H9 (cell line): ENCODE data around the gene JAK1. TPM values are rescaled to one million over a fixed set of nuclear protein-coding genes. Genes with fewer than 3 reads are reported as not detected.

Experiments
- DNase-seq: peaks from one replicate; pipeline ENCODE4 v3.0.0-alpha.2; 2017
- H2AFZ ChIP-seq: one replicate; pipeline ENCODE4 v1.6.1; 2013; ENCODE audit warnings: mild to moderate bottlenecking, low read length, control low read depth, moderate library complexity
- H2AK5ac ChIP-seq: 2 replicates; pipeline ENCODE4 v1.6.1; 2013; ENCODE audit warnings: low read length, control low read depth, mixed read lengths; ENCODE audit not compliant: insufficient read length
- H2BK120ac ChIP-seq: one replicate; pipeline ENCODE4 v1.6.1; 2013; ENCODE audit warnings: low read depth, mild to moderate bottlenecking, low read length, control low read depth, inconsistent platforms; ENCODE audit not compliant: poor library complexity, severe bottlenecking
- H2BK12ac ChIP-seq: 2 replicates; pipeline ENCODE4 v1.6.1; 2013; ENCODE audit warnings: low read length, control low read depth, mixed read lengths, low read depth; ENCODE audit not compliant: insufficient read length
- H2BK15ac ChIP-seq: 2 replicates; pipeline ENCODE4 v1.6.1; 2013; ENCODE audit warnings: low read depth, low read length, control low read depth
- H2BK20ac ChIP-seq: one replicate; pipeline ENCODE4 v1.6.1; 2013; ENCODE audit warnings: low read depth, mild to moderate bottlenecking, low read length, control low read depth, inconsistent platforms; ENCODE audit not compliant: poor library complexity, severe bottlenecking
- H2BK5ac ChIP-seq: 2 replicates; pipeline ENCODE4 v1.6.1; 2013; ENCODE audit warnings: low read length, control low read depth, mixed read lengths; ENCODE audit not compliant: insufficient read length
- H3K14ac ChIP-seq: 2 replicates; pipeline ENCODE4 v1.6.1; 2013; ENCODE audit warnings: low read length, control low read depth; ENCODE audit not compliant: insufficient read depth
- H3K18ac ChIP-seq: 2 replicates; pipeline ENCODE4 v1.6.1; 2013; ENCODE audit warnings: low read depth, mild to moderate bottlenecking, mixed read lengths, low read length, control low read depth; ENCODE audit not compliant: insufficient read length
- H3K23ac ChIP-seq: 2 replicates; pipeline ENCODE4 v1.6.1; 2013; ENCODE audit warnings: low read length, control low read depth, mixed read lengths, low read depth; ENCODE audit not compliant: insufficient read length
- H3K23me2 ChIP-seq: 2 replicates; pipeline ENCODE4 v1.6.1; 2013; ENCODE audit warnings: low read depth, mild to moderate bottlenecking, mixed read lengths, low read length, control low read depth; ENCODE audit not compliant: insufficient read length, poor library complexity, severe bottlenecking
- H3K27ac ChIP-seq: 2 replicates; pipeline ENCODE4 v1.5.1; 2013; ENCODE audit warnings: low read length, control low read depth, mixed read lengths, low read depth; ENCODE audit not compliant: insufficient read length
- H3K27me3 ChIP-seq: 2 replicates; pipeline ENCODE4 v1.6.1; 2013; ENCODE audit warnings: low read length, control low read depth, inconsistent platforms; ENCODE audit not compliant: insufficient read depth
- H3K4ac ChIP-seq: 2 replicates; pipeline ENCODE4 v1.6.1; 2013; ENCODE audit warnings: low read depth, mild to moderate bottlenecking, control low read depth, inconsistent platforms, low read length, moderate library complexity
- H3K4me1 ChIP-seq: 2 replicates; pipeline ENCODE4 v1.6.1; 2013; ENCODE audit warnings: low read length, control low read depth, inconsistent platforms; ENCODE audit not compliant: insufficient read depth
- H3K4me2 ChIP-seq: 2 replicates; pipeline ENCODE4 v1.6.1; 2013; ENCODE audit warnings: low read length, control low read depth, mixed read lengths; ENCODE audit not compliant: insufficient read length, insufficient read depth
- H3K56ac ChIP-seq: 2 replicates; pipeline ENCODE4 v1.6.1; 2013; ENCODE audit warnings: low read depth, mild to moderate bottlenecking, mixed read lengths, low read length, control low read depth; ENCODE audit not compliant: insufficient read length
- H3K79me1 ChIP-seq: 2 replicates; pipeline ENCODE4 v1.6.1; 2013; ENCODE audit warnings: low read depth, mild to moderate bottlenecking, moderate library complexity, low read length, control low read depth, inconsistent platforms; ENCODE audit not compliant: insufficient read depth, poor library complexity, severe bottlenecking
- H3K79me2 ChIP-seq: 2 replicates; pipeline ENCODE4 v1.6.1; 2013; ENCODE audit warnings: low read length, control low read depth, inconsistent platforms; ENCODE audit not compliant: insufficient read depth
- H3K9ac ChIP-seq: 2 replicates; pipeline ENCODE4 v1.6.1; 2013; ENCODE audit warnings: low read length, control low read depth, mixed read lengths; ENCODE audit not compliant: insufficient read length; ENCODE audit errors: extremely low read depth
- H3K9me3 ChIP-seq: one replicate; pipeline ENCODE4 v1.6.1; 2013; ENCODE audit warnings: low read depth, low read length, inconsistent platforms; ENCODE audit not compliant: control insufficient read depth
- H3T11ph ChIP-seq: one replicate; pipeline ENCODE4 v1.6.1; 2013; ENCODE audit warnings: mild to moderate bottlenecking, low read length, control low read depth, inconsistent platforms
- H4K20me1 ChIP-seq: one replicate; pipeline ENCODE4 v1.6.1; 2013; ENCODE audit not compliant: control insufficient read depth, insufficient read length, insufficient read depth
- H4K5ac ChIP-seq: 2 replicates; pipeline ENCODE4 v1.6.1; 2013; ENCODE audit warnings: low read depth, mild to moderate bottlenecking, mixed read lengths, low read length, control low read depth; ENCODE audit not compliant: insufficient read length
- H4K8ac ChIP-seq: replicated peaks from 2 replicates; pipeline ENCODE4 v1.6.1; 2013; ENCODE audit warnings: low read length, control low read depth, mixed read lengths, low read depth; ENCODE audit not compliant: insufficient read length
- H4K91ac ChIP-seq: 2 replicates; pipeline ENCODE4 v1.6.1; 2013; ENCODE audit warnings: low read depth, mild to moderate bottlenecking, moderate library complexity, mixed read lengths, low read length, control low read depth; ENCODE audit not compliant: insufficient read length
- H3K27ac Mint-ChIP-seq, 3 experiments: 2 replicates in 2 of 3; 3 replicates in 1 of 3; pipeline ENCODE4 v1.8.0; 2020 to 2021; ENCODE audit warnings: mixed read lengths in 3 of 3, mild to moderate bottlenecking in 1 of 3, moderate library complexity in 1 of 3
- H3K27me3 Mint-ChIP-seq: 2 replicates; pipeline ENCODE4 v1.8.0; 2021; ENCODE audit warnings: low read depth, mild to moderate bottlenecking, moderate library complexity, mixed read lengths
- H3K36me3 Mint-ChIP-seq, 3 experiments: 2 replicates in 2 of 3; 3 replicates in 1 of 3; pipeline ENCODE4 v1.8.0; 2020 to 2021; ENCODE audit warnings: low read depth in 3 of 3, mixed read lengths in 3 of 3; ENCODE audit not compliant: insufficient read depth in 1 of 3
- H3K4me1 Mint-ChIP-seq, 2 experiments: 2 replicates each; pipeline ENCODE4 v1.8.0; 2020; ENCODE audit warnings: mixed read lengths in 2 of 2
- H3K4me3 Mint-ChIP-seq, 2 experiments: 2 replicates in 1 of 2; 3 replicates in 1 of 2; pipeline ENCODE4 v1.8.0; 2020 to 2021; ENCODE audit warnings: mild to moderate bottlenecking in 2 of 2, mixed read lengths in 2 of 2, moderate library complexity in 1 of 2
- H3K9me3 Mint-ChIP-seq, 2 experiments: 2 replicates in 1 of 2; 3 replicates in 1 of 2; pipeline ENCODE4 v1.8.0; 2020; ENCODE audit warnings: mild to moderate bottlenecking in 2 of 2, mixed read lengths in 2 of 2, moderate library complexity in 1 of 2
- CTCF ChIP-seq: fragments of 200-600 bp; sonication (generic); conservative IDR thresholded peaks from 3 replicates; pipeline ENCODE4 v1.8.0; 2021; ENCODE audit warnings: antibody characterized with exemption, mild to moderate bottlenecking
- WGBS: extraction: QIAGEN DNeasy Blood & Tissue Kit; methylation state at CpG from one replicate; pipeline ENCODE4 v1.1.7; 2013; ENCODE audit warnings: missing lambda C conversion rate, low lambda C conversion rate, mixed read lengths; ENCODE audit not compliant: insufficient read length; ENCODE audit errors: extremely low coverage; 5-methylcytosine and 5-hydroxymethylcytosine counted together
- total RNA-seq: library from RNA; stranded (reverse); gene quantifications from 2 replicates; pipeline ENCODE4 v1.2.1, GENCODE V29; 2021

Gene JAK1
- total RNA-seq, 1 experiment from 2014 or later = 12.8 TPM

GRCh38 chr1:64969305-64970046 is 3.1 kb upstream of the JAK1 start:
- H4K8ac ChIP-seq = no peak overlapping the region
- H3K56ac ChIP-seq = no peak overlapping the region
- no peaks in the 10 kb centered on the region for H3K9me3 ChIP-seq
- H3K79me1 ChIP-seq = no peaks in the 10 kb centered on the region
- peaks cover 8% of the 10 kb centered on the region for H3K23me2 ChIP-seq
- H3K18ac ChIP-seq = no peak overlapping the region
- no peak overlapping the region for H2AK5ac ChIP-seq
- Mint-ChIP-seq H3K4me1 (peaks cover 16 to 17% of the 10 kb centered on the region in 2 experiments), H3K4me3 (no peak overlapping the region), H3K9me3 (no peaks in the 10 kb centered on the region), H3K27me3 (peaks cover 24% of the 10 kb centered on the region), H3K36me3 (peaks cover 0 to 2% (median 0%) of the 10 kb centered on the region in 3 experiments; a peak in 1 of 7 replicates), H3K27ac (no peak overlapping the region)
- no peak overlapping the region for H3K9ac ChIP-seq
- H2BK120ac ChIP-seq = no peak overlapping the region
- no peak overlapping the region for H2BK12ac ChIP-seq
- no peak overlapping the region for H3K14ac ChIP-seq
- H3K4ac ChIP-seq = no peak overlapping the region
- H2BK5ac ChIP-seq = no peak overlapping the region
- H4K5ac ChIP-seq = no peak overlapping the region
- no peak for DNase-seq
- no peaks in the 10 kb centered on the region; the same call in 1 of the 2 replicates for H3K27me3 ChIP-seq
- no peak overlapping the region for H4K91ac ChIP-seq
- H4K20me1 ChIP-seq = no peaks in the 10 kb centered on the region
- no peak overlapping the region for H3K4me2 ChIP-seq
- H2BK15ac ChIP-seq = no peak overlapping the region
- H3K79me2 ChIP-seq = no peaks in the 10 kb centered on the region
- H3K23ac ChIP-seq = no peak overlapping the region
- H3K27ac ChIP-seq = no peak overlapping the region
- no peak overlapping the region for H3T11ph ChIP-seq
- no peak for TF ChIP-seq CTCF
- H2AFZ ChIP-seq = no peak overlapping the region
- H2BK20ac ChIP-seq = no peak overlapping the region
- no CpG with 5 or more reads among the region's 9 CpGs for WGBS
- peaks cover 2% of the 10 kb centered on the region; the same call in 1 of the 2 replicates for H3K4me1 ChIP-seq
